Caco-2 (cell line): ENCODE results near the gene TRNAU1AP. TPM values are rescaled to one million over a fixed set of nuclear protein-coding genes. Genes with fewer than 3 reads are reported as not detected.

Experiments
- Bru-seq: library from RNA; stranded (reverse); fragments of 400-500 nt; gene quantifications from one replicate; lab custom pipeline; 2021; lab: Mats Ljungman, UMichigan
- BruChase-seq, 2 experiments: library from RNA; stranded (reverse); fragments of 400-500 nt; gene quantifications; one replicate each; lab custom pipeline; 2021; lab: Mats Ljungman, UMichigan
- BruUV-seq: library from RNA; stranded (reverse); fragments of 400-500 nt; replicated peaks from 2 replicates; lab custom pipeline; 2021; lab: Mats Ljungman, UMichigan
- CTCF ChIA-PET: fragments of 300-600 bp; sonication (Branson Sonifier 250); formaldehyde crosslinking; loops from one replicate; lab custom pipeline; 2022; ENCODE audit warnings: antibody characterized with exemption; lab: Charles Lee
- POLR2A ChIA-PET: fragments of 300-600 bp; sonication (Branson Sonifier 250); formaldehyde crosslinking; loops from one replicate; lab custom pipeline; 2022; ENCODE audit warnings: antibody characterized with exemption; lab: Charles Lee
- DNase-seq, 2 experiments: peaks; one replicate each; pipeline versions ENCODE4 v3.0.0 to v3.0.0-alpha.2; 2020 to 2022
- H3K27me3 ChIP-seq: replicated peaks from 2 replicates; pipeline ENCODE4 v1.6.0; 2011; ENCODE audit warnings: low read length; ENCODE audit not compliant: control insufficient read depth, insufficient read depth
- H3K36me3 ChIP-seq: 2 replicates; pipeline ENCODE4 v1.5.1; 2011; ENCODE audit warnings: low read length; ENCODE audit not compliant: control insufficient read depth, insufficient read depth
- H3K4me1 ChIP-seq: fragments of 250-450 bp; sonication (Bioruptor Pico); 2 replicates; pipeline ENCODE4 v1.5.1; 2020; ENCODE audit warnings: mild to moderate bottlenecking
- H3K4me3 ChIP-seq: 2 replicates; pipeline ENCODE4 v1.5.1; 2011; ENCODE audit warnings: low read depth, mild to moderate bottlenecking, control low read depth, low read length
- H3K9me3 ChIP-seq: fragments of 250-450 bp; sonication (Bioruptor Pico); 2 replicates; pipeline ENCODE4 v1.5.1; 2020; ENCODE audit warnings: mild to moderate bottlenecking, moderate library complexity
- H3K27ac Mint-ChIP-seq: one replicate; pipeline ENCODE4 v1.8.0; 2022; ENCODE audit warnings: mixed read lengths; ENCODE audit not compliant: unreplicated experiment
- H3K27me3 Mint-ChIP-seq: one replicate; pipeline ENCODE4 v1.8.0; 2022; ENCODE audit warnings: mixed read lengths; ENCODE audit not compliant: insufficient read depth, unreplicated experiment
- H3K36me3 Mint-ChIP-seq: one replicate; pipeline ENCODE4 v1.8.0; 2022; ENCODE audit warnings: mild to moderate bottlenecking, mixed read lengths; ENCODE audit not compliant: insufficient read depth, unreplicated experiment
- H3K4me1 Mint-ChIP-seq: one replicate; pipeline ENCODE4 v1.8.0; 2022; ENCODE audit warnings: low read depth, mixed read lengths; ENCODE audit not compliant: unreplicated experiment
- H3K4me3 Mint-ChIP-seq: one replicate; pipeline ENCODE4 v1.8.0; 2022; ENCODE audit warnings: mild to moderate bottlenecking, moderate library complexity, mixed read lengths; ENCODE audit not compliant: unreplicated experiment
- H3K9me3 Mint-ChIP-seq: one replicate; pipeline ENCODE4 v1.8.0; 2022; ENCODE audit warnings: mixed read lengths; ENCODE audit not compliant: unreplicated experiment
- CTCF ChIP-seq, 2 experiments: fragments of 200-600 bp in 1 of 2; IDR thresholded peaks; 1 replicate in 1 of 2; 2 replicates in 1 of 2; pipeline versions ENCODE4 v1.5.1 to v1.8.0; 2011 to 2022; ENCODE audit warnings: antibody characterized with exemption in 1 of 2, control low read depth in 1 of 2, inconsistent platforms in 1 of 2, low read depth in 1 of 2, low read length in 1 of 2, mild to moderate bottlenecking in 1 of 2, moderate library complexity in 1 of 2; ENCODE audit not compliant: insufficient read depth in 1 of 2, severe bottlenecking in 1 of 2, unreplicated experiment in 1 of 2
- intact Hi-C: fragments of 100-400 bp; cut with micrococcal nuclease; formaldehyde crosslinking; loops from one replicate; pipeline ENCODE4 v1.10.0; 2022; ENCODE audit not compliant: unreplicated experiment
- long read RNA-seq: library from polyadenylated mRNA; stranded (forward); transcript quantifications from one replicate; pipeline ENCODE4 v2.0.0, GENCODE V29; 2022
- total RNA-seq: library from RNA; stranded (reverse); gene quantifications from 2 replicates; pipeline ENCODE4 v1.2.3, GENCODE V29; 2022

Gene TRNAU1AP
- 23.1 and 25.1 TPM in 2 replicates for total RNA-seq
- Bru-seq, nascent RNA, result percentile 56 among the genes with signal in this experiment
- percentile 61 among the genes with signal in this experiment for BruChase-seq, experiment 1, labeled RNA remaining after a 2-hour chase
- BruChase-seq, experiment 2, labeled RNA remaining after a 6-hour chase, result percentile 60 among the genes with signal in this experiment
- long read RNA-seq, transcript TRNAU1AP-201 (9 exons, 1,799 nt), result major isoform, 8 of 20 reads
- long read RNA-seq, partial matches to known transcripts, result 1 of 20 reads
- long read RNA-seq, other reads (novel, unspliced or antisense), result 10 of 20 reads

DNA sequence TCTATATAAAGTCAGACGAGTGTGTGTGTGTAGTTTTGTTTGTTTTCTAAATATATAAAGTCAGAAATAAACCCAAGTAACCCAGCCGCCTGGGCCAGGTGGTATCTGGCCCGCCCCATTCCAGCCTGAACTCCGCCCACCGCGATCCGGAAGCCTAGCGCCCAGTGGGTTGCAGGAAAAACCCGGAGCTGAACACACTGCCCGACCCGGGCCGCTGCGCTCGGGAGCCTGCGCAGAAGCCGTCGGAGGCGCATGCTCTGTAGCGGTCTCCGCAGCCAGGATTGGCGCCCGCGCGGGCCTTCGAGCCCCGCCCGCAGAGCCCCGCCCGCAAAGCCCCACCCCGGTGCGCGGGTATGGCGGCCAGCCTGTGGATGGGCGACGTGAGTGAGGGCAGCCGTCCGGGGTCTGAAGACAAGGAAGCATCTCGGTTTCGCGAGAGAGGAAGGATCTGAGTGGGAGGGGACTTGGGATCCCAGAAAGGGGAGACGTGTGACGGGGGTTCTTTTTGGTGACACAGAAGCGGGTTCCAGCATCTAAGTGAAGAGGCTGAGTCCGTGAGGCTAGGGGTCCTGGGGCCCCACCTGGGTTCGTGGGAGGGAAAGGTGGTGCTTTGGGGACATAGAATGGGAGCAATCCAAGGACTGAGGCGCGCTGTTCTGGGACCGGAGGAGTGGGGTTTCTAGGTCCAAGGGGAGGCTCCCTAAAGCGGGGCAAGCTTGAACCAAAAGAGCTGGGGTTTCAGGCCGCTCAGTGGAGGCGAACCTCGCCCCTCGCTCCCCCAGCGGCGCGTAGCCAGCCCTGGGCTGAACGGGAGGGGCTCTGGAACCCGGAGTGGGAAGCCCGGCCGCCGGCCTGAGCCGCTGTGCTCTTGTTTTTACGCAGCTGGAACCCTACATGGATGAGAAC, at the start of gene TRNAU1AP:
TSS of gene TRNAU1AP (plus strand) at position 328 of the 906 bp plus-strand sequence. CDS start at position 354, 26 bp downstream.
- H3K4me1 Mint-ChIP-seq, result no peaks in the 10 kb centered on the region
- peaks cover 26% of the 10 kb centered on the region for H3K36me3 Mint-ChIP-seq
- ChIA-PET POLR2A (interaction anchor here (1.4 kb wide), 1 partner anchor 29 kb away, joined by 13 read pairs; no protein-coding TSS in a partner anchor), CTCF (interaction anchor here (0.7 kb wide), 1 partner anchor 30 kb away, joined by 3 read pairs; no protein-coding TSS in a partner anchor)
- Histone ChIP-seq H3K4me1 (no peaks in the 10 kb centered on the region), H3K9me3 (no peaks in the 10 kb centered on the region), H3K4me3 (peak within 1 kb of the TSS; percentile 70), H3K36me3 (no peaks in the 10 kb centered on the region), H3K27me3 (no peaks in the 10 kb centered on the region)
- TF ChIP-seq CTCF (IDR thresholded peaks at IDR 0.05; ENCODE audit: insufficient read depth in 1 of 2, low read depth in 1 of 2, low read length in 1 of 2, severe bottlenecking in 1 of 2, unreplicated experiment in 1 of 2), result no peak
- intact Hi-C loops, result loop anchor here (2.0 kb wide), 1 partner anchor 28 kb away; no protein-coding TSS in a partner anchor
- peak; percentile 92 to 94 for DNase-seq
- H3K27me3 Mint-ChIP-seq, result no peaks in the 10 kb centered on the region
- no peaks in the 10 kb centered on the region for H3K9me3 Mint-ChIP-seq
- peak within 1 kb of the TSS; percentile 85 for H3K4me3 Mint-ChIP-seq
- no TSS peak for BruUV-seq
- H3K27ac Mint-ChIP-seq, result peak within 1 kb of the TSS; percentile 84

GRCh38 chr1:28503117-28503516, 49.8 kb upstream of the TRNAU1AP start:
- intact Hi-C loops, result no loop called here
- ChIA-PET CTCF (no interaction called here), POLR2A (no interaction called here)
- no peaks in the 10 kb centered on the region for H3K9me3 Mint-ChIP-seq
- H3K4me1 Mint-ChIP-seq, result no peaks in the 10 kb centered on the region
- peaks cover 34% of the 10 kb centered on the region for H3K36me3 Mint-ChIP-seq
- DNase-seq, result no peak
- TF ChIP-seq CTCF (IDR thresholded peaks at IDR 0.05; ENCODE audit: insufficient read depth in 1 of 2, low read depth in 1 of 2, low read length in 1 of 2, severe bottlenecking in 1 of 2, unreplicated experiment in 1 of 2), result no peak
- H3K27ac Mint-ChIP-seq, result no peak overlapping the region
- H3K4me1 ChIP-seq, result peaks cover 5% of the 10 kb centered on the region; the same call in 1 of the 2 replicates
- no peaks in the 10 kb centered on the region for H3K27me3 ChIP-seq
- H3K4me3 ChIP-seq, result no peak overlapping the region
- H3K36me3 ChIP-seq, result no peaks in the 10 kb centered on the region; the same call in 1 of the 2 replicates
- no peaks in the 10 kb centered on the region for H3K9me3 ChIP-seq
- H3K27me3 Mint-ChIP-seq, result no peaks in the 10 kb centered on the region
- H3K4me3 Mint-ChIP-seq, result no peak overlapping the region
- BruUV-seq, result no TSS peak
